GM10847 (cell line): ENCODE data around the gene RAE1.

Experiments
- POLR2A ChIP-seq: IDR thresholded peaks from 2 replicates; pipeline ENCODE4 v1.6.1; 2011; ENCODE audit not compliant: insufficient read length; ENCODE audit errors: extremely low read depth

Gene RAE1

GRCh38 chr20:57410398-57410920 lies 59.4 kb downstream of the RAE1 start:
- TF ChIP-seq POLR2A = no peak

GRCh38 chr20:57410924-57411323 lies 59.9 kb downstream of the RAE1 start:
- no peak for TF ChIP-seq POLR2A

GRCh38 chr20:57411406-57412283 lies 60.6 kb downstream of the RAE1 start:
- no peak for TF ChIP-seq POLR2A

- TF ChIP-seq POLR2A = no peak
These were observed 61.4 kb downstream of the RAE1 start for GRCh38 chr20:57412347-57413029.

GRCh38 chr20:57413986-57414385 lies 62.9 kb downstream of the RAE1 start:
- no peak for TF ChIP-seq POLR2A

- no peak for TF ChIP-seq POLR2A
These were observed 64.0 kb downstream of the RAE1 start for GRCh38 chr20:57414867-57415592.

GRCh38 chr20:57415771-57416170 lies 64.7 kb downstream of the RAE1 start:
- TF ChIP-seq POLR2A = no peak

- TF ChIP-seq POLR2A = no peak
These were observed 65.4 kb downstream of the RAE1 start for GRCh38 chr20:57416296-57417022.

- no peak for TF ChIP-seq POLR2A
These were observed 66.1 kb downstream of the RAE1 start for GRCh38 chr20:57417051-57417689.

- TF ChIP-seq POLR2A = no peak
These were observed 67.0 kb downstream of the RAE1 start for GRCh38 chr20:57417830-57418780.

GRCh38 chr20:57420571-57421252 lies 69.7 kb downstream of the RAE1 start:
- no peak for TF ChIP-seq POLR2A
